ENCODE measurements around the gene NPAS3. TPM values are rescaled to one million over a fixed set of nuclear protein-coding genes. Genes with fewer than 3 reads are reported as not detected.

The NPAS3 gene
- total and polyA plus RNA-seq, 2 of the 8 experiments (the other 6 are each of a cell fraction or from before 2014, with no cell fraction given) = 0.11 to 0.60 TPM

- no peak overlapping the region for H4K8ac ChIP-seq (ENCODE audit: extremely low read depth, insufficient read depth, low read length)
- H4K5ac ChIP-seq (ENCODE audit: insufficient read length, low read depth, low read length) = no peak overlapping the region
- H2BK20ac ChIP-seq (ENCODE audit: low read length) = no peak overlapping the region
- no peak overlapping the region for H3K4me3 ChIP-seq (ENCODE audit: extremely low read depth in 1 of 4, insufficient read depth in 2 of 4, low read depth in 3 of 4, low read length in 4 of 4)
- 88% methylated on average over 3 of the region's 3 CpGs; no CpG with 5 or more reads in 1 of the 2 experiments for WGBS, 2 experiments (ENCODE audit: extremely low coverage in 1 of 2, insufficient coverage in 1 of 2, insufficient read length in 1 of 2, insufficient replicate concordance in 2 of 2, low coverage in 1 of 2, low lambda C conversion rate in 2 of 2, missing lambda C conversion rate in 1 of 2)
- ChIA-PET POLR2A (ENCODE audit: partially characterized antibody) (no interaction called here), CTCF (ENCODE audit: partially characterized antibody) (no interaction called here)
- H3K4ac ChIP-seq (replicated peaks; ENCODE audit: insufficient read length, low read depth, low read length) = no peak overlapping the region
- H2AK5ac ChIP-seq (ENCODE audit: low read depth, low read length) = no peak overlapping the region
- H3K79me2 ChIP-seq (ENCODE audit: control insufficient read depth in 1 of 2, insufficient read depth in 2 of 2, low read length in 2 of 2) = no peaks in the 10 kb centered on the region
- H3K18ac ChIP-seq (ENCODE audit: extremely low read depth, low read length) = no peak overlapping the region
- FAIRE-seq (no peak), DNase-seq (ENCODE audit: low read depth in 1 of 2, low spot score in 2 of 2) (no peak)
- no peak overlapping the region for H2BK12ac ChIP-seq (ENCODE audit: low read depth, low read length)
- H3K56ac ChIP-seq (replicated peaks; ENCODE audit: insufficient read length, low read depth, low read length) = no peak overlapping the region
- no peaks in the 10 kb centered on the region for H3K36me3 ChIP-seq (ENCODE audit: control insufficient read depth in 2 of 4, insufficient read depth in 4 of 4, low read length in 3 of 4)
- no peaks in the 10 kb centered on the region for H3K23me2 ChIP-seq (ENCODE audit: low read depth, low read length)
- no peak overlapping the region for H3K4me2 ChIP-seq (ENCODE audit: insufficient read depth in 1 of 2, low read depth in 2 of 2, low read length in 2 of 2)
- no peak overlapping the region for H4K91ac ChIP-seq (replicated peaks; ENCODE audit: insufficient read length, low read length)
- no peak overlapping the region for H2BK120ac ChIP-seq (replicated peaks; ENCODE audit: low read depth, low read length)
- no peak overlapping the region for H3K23ac ChIP-seq (ENCODE audit: insufficient read length)
- no peak overlapping the region for H2AFZ ChIP-seq (ENCODE audit: low read length)
- H3K14ac ChIP-seq (ENCODE audit: insufficient read length) = no peak overlapping the region
- H3K27ac ChIP-seq (ENCODE audit: low read depth, low read length) = no peak overlapping the region
- no peak overlapping the region for H2BK15ac ChIP-seq (ENCODE audit: low read length)
- no peaks in the 10 kb centered on the region for H4K20me1 ChIP-seq (replicated peaks in 1 of 2; ENCODE audit: control insufficient read depth in 1 of 2, insufficient read depth in 2 of 2, low read length in 2 of 2)
- H3K9me3 ChIP-seq (ENCODE audit: insufficient read depth in 2 of 2, low read depth in 1 of 2, low read length in 1 of 2) = no peaks in the 10 kb centered on the region
- H3K4me1 ChIP-seq (replicated peaks in 1 of 4; ENCODE audit: control insufficient read depth in 3 of 4, insufficient read depth in 4 of 4, low read length in 3 of 4) = 0 out of 7 replicates have a peak, but pooled peaks cover 0 to 2% (median 0%) of the 10 kb centered on the region in 4 experiments
- no peak overlapping the region for H2BK5ac ChIP-seq (ENCODE audit: low read depth, low read length)
- H3K9ac ChIP-seq (replicated peaks in 1 of 4; ENCODE audit: extremely low read depth in 1 of 4, low read depth in 3 of 4, low read length in 3 of 4) = no peak overlapping the region
- H3K27me3 ChIP-seq (replicated peaks in 1 of 4; ENCODE audit: control insufficient read depth in 3 of 4, extremely low read depth in 1 of 4, insufficient read depth in 3 of 4, low read length in 3 of 4) = no peaks in the 10 kb centered on the region
- no peaks in the 10 kb centered on the region for H3K79me1 ChIP-seq (ENCODE audit: low read depth, low read length)
- TF ChIP-seq RAD21 (IDR thresholded peaks at IDR 0.05 in 1 of 2, conservative IDR thresholded peaks at IDR 0.05 in 1 of 2; ENCODE audit: low read depth in 2 of 2, low read length in 2 of 2) = no peak
- no peak for TF ChIP-seq CHD2 (IDR thresholded peaks at IDR 0.05; ENCODE audit: low read length)
- TF ChIP-seq PHF8 (conservative IDR thresholded peaks at IDR 0.05; ENCODE audit: low read depth, low read length) = no peak
- no peak for TF ChIP-seq E2F6 (IDR thresholded peaks at IDR 0.05)
- TF ChIP-seq CBX8 (IDR thresholded peaks at IDR 0.05; ENCODE audit: borderline replicate concordance, low read depth, low read length) = no peak
- TF ChIP-seq JUND (IDR thresholded peaks at IDR 0.05; ENCODE audit: low read length) = no peak
- TF ChIP-seq ATF3 (IDR thresholded peaks at IDR 0.05; ENCODE audit: insufficient read depth, low read depth, low read length) = no peak
- no peak for TF ChIP-seq TAF7 (optimal IDR thresholded peaks at IDR 0.05; ENCODE audit: borderline replicate concordance, low read depth, low read length)
- no peak for TF ChIP-seq JUN (IDR thresholded peaks at IDR 0.05; ENCODE audit: low read depth, low read length)
- no peak for TF ChIP-seq HDAC2 (IDR thresholded peaks at IDR 0.05; ENCODE audit: borderline replicate concordance in 1 of 2, low read depth in 2 of 2, low read length in 2 of 2)
- no peak for TF ChIP-seq SIN3A (conservative IDR thresholded peaks at IDR 0.05 in 1 of 2, IDR thresholded peaks at IDR 0.05 in 1 of 2; ENCODE audit: low read depth in 1 of 2, low read length in 2 of 2)
- no peak for TF ChIP-seq SUZ12 (IDR thresholded peaks at IDR 0.05; ENCODE audit: low read length)
- no peak for TF ChIP-seq SIRT6 (IDR thresholded peaks at IDR 0.05; ENCODE audit: low read length)
These were observed 293.4 kb downstream of the NPAS3 start for GRCh38 chr14:33232031-33232430.

Data from H1 (cell line).